ENCODE measurements around the gene CHCHD6.

Gene CHCHD6

DNA sequence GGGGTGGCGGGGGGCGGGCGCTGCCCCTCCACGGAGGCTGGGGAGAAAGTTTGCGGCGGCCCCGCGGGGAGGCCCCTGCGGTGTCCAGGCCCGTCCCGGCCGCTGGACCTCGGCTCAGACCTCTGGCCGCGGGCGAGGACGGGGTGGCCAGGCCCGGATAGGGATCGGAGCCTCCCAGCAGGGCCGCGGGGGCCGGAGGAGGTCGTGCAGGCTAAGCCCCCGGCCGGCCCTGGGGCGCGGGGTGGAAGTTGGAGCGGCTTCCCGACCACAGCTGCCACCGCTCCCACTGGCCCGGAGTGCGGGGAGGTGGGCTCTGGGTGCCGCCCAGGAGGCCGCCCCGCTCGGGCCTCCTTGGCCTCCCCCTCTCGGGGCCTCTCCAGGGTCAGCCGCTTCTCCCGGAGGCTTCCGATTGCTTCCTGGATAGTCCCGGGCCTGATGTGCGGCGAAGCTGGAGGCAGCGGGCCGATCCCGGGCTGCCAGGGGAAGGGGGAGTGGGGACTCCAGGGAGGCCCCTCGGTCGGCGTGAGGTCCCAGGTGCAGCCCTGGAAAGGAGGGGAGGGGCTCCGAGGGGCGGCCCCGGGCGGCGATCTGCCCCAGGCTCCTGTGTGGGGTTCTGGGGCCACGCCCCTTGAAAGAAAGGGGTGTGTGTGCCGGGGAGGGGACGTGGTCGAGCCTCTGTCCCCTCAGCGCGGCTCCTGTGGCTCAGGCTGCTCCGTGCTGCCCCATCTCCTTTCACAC lies 279.8 kb downstream of the CHCHD6 start:
- FAIRE-seq = no peak

- no peak for FAIRE-seq
Measured at GRCh38 chr3:126984391-126985131, 280.5 kb downstream of the CHCHD6 start.

DNA sequence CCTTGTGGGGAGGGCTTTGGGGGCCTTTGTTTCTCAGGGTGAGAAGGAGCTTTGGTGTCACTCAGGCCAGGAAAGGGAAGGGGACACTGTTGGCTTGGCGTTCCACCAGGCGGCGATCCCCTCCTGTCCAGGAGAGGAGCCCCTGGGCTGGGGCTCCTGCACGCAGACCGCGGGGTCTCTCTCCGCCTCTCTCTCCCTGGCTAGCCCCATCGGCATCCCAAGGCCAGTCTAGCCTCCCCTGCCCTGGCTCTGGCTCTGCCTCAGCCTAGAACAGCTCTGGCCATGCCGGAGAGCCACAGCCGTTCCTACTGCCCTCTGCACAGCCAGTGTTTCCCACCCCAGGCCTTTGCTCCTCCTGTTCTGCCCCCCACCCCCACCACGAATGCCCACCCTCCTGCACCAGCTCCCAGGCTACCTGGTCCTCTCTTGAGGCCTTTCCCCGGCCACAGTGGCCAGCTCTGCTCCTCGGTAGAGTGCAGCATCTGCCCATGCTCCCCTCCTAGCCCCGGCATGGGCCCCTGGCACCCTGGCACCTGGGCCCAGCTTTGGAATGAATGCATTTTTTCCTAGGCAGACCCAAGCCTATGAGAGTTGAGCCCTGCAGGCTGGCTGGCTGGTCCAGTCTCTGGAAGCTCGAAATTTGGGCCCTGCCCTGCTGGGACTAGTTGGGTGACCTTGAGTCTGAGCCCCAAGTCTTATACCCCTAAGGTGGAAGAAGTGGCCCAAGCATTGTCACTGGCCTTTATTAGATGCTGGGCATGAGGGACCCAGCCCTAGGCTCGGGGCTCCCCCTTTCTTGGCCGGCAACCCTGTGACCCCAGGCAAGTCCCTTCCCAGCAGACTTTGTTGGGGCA lies 281.3 kb downstream of the CHCHD6 start:
- FAIRE-seq = no peak

DNA sequence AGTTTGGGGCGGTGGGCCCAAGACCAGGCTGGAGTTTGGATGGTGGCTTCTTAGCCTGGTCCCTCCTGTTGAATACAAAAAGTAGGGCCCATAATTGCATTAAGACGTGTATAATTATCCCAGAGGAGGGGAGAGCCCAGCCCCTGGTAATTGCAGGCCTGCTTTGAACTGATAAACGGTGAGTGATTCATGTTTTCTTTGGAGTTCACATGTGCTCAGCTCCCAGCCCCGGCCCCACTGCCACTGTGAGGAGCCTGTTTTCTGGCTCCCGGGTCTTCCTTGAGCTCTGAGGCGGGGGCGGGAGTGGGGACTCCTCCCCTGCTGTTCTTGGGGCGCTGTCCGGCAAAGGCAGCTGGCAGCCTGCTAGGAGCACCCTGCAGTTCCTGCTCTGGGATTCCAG lies 282.0 kb downstream of the CHCHD6 start:
- FAIRE-seq = no peak

DNA sequence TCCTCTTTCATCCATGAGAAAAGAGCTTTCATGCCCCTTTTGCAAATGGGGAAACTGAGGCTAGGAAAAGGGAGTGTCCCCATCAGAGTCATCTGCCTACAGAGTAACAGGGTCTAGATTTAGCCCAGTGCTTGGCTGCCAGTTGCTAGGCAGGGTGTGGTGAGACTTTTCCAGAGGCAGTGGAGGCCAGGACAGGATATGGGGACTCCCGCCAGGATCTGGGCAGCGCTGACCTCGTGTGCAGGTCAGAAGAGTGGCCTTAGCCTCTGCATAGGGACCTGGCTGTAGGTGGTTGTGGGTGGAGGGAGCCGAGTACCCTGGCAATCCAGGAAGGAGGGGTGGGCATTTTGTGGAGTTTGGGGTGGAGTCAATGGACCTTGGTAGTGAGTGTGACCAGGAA lies 283.1 kb downstream of the CHCHD6 start:
- no peak for FAIRE-seq

- no peak for FAIRE-seq
Measured at GRCh38 chr3:126987596-126987995, 283.6 kb downstream of the CHCHD6 start.

DNA sequence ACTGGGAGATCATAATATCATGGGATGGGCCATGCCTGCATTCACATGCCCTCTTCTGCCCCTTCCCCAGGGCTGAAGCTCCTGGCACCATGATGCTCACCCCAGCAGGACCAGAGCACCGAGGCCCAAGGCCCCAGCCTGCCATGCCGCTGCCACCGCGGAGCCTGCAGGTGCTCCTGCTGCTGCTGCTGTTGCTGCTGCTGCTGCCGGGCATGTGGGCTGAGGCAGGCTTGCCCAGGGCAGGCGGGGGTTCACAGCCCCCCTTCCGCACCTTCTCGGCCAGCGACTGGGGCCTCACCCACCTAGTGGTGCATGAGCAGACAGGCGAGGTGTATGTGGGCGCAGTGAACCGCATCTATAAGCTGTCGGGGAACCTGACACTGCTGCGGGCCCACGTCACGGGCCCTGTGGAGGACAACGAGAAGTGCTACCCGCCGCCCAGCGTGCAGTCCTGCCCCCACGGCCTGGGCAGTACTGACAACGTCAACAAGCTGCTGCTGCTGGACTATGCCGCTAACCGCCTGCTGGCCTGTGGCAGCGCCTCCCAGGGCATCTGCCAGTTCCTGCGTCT lies 284.5 kb downstream of the CHCHD6 start:
- no peak for FAIRE-seq

- no peak for FAIRE-seq
Measured at GRCh38 chr3:126989316-126990023, 285.4 kb downstream of the CHCHD6 start.

DNA sequence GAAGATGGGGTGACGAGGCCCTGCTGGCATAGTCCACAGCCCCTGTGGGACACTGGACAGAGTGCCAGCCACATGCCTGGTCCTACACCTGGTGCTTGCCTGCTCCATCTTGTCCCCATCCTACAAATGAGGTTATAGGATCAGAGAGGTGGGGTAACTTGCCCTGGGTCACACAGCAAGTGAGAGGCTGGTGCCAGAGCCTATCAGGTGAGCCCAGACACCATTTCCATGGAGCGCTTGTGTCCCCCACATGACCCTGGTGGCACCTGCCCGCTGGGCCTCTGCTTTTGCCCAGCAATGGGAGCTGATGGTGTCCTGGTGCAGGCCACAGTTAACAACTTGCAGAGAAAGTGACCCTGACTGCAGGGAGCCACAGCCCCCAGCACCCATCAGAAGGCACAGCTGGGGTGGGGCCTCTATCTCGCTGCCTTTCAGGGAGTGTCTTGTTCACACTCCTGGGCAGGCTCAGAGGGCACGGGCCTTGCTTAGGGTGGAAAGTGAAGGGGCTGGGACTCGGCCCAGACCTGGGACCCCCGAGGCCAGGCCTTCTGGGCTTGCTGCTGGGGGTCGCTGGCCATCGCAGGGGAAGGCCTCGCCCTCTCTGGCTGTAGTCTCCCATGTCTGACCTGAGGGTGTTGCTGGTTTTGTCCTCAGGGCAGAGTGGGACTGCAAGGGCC lies 286.1 kb downstream of the CHCHD6 start:
- no peak for FAIRE-seq

GRCh38 chr3:126990890-126991289 lies 286.9 kb downstream of the CHCHD6 start:
- FAIRE-seq = no peak

DNA sequence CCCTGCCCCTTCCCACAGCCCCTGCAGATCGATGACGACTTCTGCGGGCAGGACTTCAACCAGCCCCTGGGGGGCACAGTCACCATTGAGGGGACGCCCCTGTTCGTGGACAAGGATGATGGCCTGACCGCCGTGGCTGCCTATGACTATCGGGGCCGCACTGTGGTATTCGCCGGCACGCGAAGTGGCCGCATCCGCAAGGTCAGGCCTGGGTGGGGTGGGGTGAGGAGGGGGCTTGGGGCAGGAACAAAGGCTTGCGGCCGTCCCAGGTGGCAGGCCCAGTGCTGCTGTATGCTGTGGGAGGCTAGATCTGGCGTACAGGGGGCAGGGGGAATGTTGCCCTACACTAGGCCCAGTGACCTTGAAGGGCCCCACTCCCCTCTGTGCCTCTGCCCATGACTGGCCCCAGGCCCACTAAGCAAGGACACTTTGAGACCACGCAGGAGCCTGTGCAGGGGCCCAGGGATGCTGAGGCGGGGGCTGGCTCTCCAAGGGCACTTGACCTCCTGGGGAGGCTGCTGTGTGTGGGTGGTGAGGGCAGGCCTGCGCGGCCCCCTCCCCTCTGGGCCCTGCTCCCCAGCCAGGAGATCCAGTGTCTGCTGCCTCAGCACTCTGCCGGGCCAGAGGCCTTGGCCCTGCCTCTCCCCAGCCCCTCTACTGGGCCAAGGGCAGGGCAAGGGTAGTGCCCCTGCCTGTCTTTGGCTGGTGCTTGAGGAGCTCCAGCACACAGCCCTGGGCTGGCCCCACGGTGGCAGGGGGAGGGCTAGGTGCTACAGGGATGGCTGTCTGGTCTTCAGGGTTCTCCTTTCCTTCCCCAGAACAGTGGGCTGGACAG lies 287.5 kb downstream of the CHCHD6 start:
- FAIRE-seq = no peak

DNA sequence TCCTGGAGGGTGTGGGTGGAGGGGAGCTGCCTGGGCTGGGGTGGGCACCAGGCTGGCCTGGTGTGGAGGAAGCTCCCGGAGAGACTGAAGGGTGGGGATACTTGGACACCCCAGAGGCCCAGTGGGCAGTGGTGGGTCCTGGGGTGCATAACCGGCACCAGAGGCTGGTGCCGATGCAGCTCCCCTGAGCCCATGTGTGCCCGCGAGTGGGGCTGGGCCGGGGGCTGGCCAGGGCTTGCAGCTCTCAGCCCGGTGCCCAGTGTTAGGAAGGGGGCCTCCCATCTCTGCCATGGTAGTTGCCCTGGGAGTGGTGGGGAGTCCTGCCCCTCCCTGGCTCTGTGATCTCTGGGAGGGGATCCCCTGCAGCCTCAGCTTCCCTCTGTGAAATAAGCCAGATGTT lies 288.2 kb downstream of the CHCHD6 start:
- no peak for FAIRE-seq

- FAIRE-seq = no peak
Measured at GRCh38 chr3:126992776-126993175, 288.7 kb downstream of the CHCHD6 start.

DNA sequence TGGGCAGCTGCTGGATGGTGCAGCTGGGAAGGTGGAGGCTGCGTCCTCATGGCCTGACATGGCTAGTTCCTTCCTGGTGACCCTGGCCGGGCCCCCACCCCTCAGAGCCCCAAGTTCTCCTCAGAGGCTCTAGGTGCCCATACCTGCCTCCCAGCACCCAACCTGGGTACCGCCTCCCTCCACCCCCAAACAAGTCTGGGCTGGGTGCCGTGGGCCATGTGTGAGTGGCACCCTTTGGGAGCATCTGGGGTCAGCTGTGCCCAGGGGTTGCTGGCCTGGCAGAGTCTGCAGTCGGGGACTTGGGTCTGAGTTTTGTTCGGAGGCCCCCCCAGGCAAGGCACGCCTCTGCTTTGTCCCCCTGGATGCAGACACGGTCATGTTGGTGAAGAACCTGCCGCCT lies 289.4 kb downstream of the CHCHD6 start:
- FAIRE-seq = no peak

- FAIRE-seq = no peak
Measured at GRCh38 chr3:126994661-126995245, 290.7 kb downstream of the CHCHD6 start.

DNA sequence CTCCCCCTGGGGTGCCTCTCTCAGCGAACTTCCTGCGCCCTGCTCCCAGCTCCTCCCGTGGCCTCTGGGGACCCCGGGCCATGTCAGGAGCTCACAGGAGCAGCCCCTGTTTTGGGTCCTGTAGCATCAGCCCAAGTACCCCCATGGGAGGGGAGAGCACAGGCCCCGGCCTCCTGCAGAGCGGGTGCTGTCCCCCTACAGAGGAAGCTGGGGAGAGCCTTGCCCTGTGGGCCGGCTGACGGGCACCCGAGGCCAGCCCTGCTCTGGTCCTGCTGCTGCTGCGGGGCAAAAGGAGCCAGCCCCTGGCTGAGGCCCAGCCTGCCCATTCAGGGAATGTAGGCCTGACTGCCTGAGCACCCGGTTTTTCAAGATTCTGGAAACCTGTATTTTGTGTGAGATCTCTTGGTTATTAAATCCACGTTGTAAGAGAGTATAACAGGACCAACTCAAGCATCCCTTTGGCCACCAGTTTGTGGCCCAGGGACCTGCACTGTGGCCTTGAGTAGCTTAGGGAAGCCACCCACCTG lies 291.3 kb downstream of the CHCHD6 start:
- no peak for FAIRE-seq

DNA sequence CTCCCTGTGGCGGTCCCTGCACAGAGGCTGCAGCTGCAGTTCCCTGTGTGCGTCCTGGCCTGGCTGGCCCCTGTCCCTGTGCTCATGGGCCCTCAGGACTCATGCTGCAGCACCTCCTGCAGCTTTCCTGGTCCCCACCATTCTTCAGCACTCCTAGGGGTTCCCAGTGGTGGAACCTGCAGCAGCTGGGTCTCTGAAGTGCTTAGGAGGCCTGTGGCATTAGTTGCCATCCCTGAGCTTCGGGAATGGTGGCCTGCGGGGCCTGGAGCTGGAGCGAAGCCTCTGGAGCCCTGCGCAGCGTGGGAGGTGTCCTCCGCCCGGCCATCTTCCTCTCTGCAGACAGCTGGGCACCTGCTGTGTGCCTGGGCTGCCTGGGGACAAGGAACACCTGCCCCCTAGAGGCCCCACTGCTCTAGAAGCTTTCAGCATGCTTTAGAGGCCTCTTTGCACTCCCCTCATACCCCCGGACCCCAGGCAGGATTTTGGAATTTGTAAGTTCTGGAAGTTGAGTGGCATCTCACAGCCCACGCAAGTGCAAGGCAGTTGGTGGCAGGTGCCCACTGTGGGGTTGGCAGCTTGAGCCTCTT lies 292.0 kb downstream of the CHCHD6 start:
- no peak for FAIRE-seq

- FAIRE-seq = no peak
Measured at GRCh38 chr3:126996905-126997304, 292.9 kb downstream of the CHCHD6 start.

DNA sequence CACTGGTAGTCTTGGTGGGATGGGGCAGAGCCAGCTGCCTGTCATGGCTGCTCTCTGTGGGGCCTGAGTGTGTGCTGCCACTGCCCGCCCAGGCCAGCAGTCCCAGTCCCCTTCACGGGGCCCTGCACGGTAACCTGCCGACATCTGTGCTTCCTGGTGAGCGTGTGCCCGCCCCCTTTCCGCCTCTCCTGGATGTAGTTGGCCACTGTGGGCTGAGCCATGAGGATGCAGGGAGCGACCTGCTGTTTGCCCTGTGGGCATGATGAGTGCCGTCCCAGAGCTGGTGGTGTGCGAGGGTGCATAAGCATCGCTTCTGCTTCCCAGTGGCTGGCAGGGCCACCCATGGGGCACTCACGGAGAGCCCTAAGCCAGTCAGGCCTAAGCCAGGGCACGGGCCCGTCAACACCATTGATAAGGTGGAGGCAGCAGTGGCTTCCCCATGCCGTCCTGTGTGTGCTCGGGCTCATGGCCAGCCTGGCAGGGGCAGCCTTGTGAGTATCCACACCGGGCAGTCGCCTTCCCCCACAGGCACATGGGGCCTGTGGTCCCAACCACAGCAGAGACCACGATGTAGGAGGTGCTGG lies 293.5 kb downstream of the CHCHD6 start:
- FAIRE-seq = no peak

Data from endometrium (tissue), 2 donors.